HEK293 (cell line): ENCODE results near the gene ERLEC1.

ENCODE experiments used
- CTCF ChIA-PET: fragments of 350-600 bp; formaldehyde crosslinking; extraction: SDS; loops from one replicate; lab custom pipeline; 2021; ENCODE audit warnings: antibody characterized with exemption; lab: Yijun Ruan, JAX
- POLR2A ChIA-PET: fragments of 300-600 bp; formaldehyde crosslinking; extraction: SDS; loops from one replicate; lab custom pipeline; 2020; ENCODE audit warnings: antibody characterized with exemption, inconsistent platforms; lab: Yijun Ruan, JAX
- H3K27ac ChIP-seq: fragments of 200-500 bp; sonication (Bioruptor generic); 2 replicates; pipeline ENCODE4 v1.5.1; 2014; ENCODE audit warnings: low read depth, low read length, control low read depth, inconsistent platforms; ENCODE audit errors: extremely low read depth
- H3K36me3 ChIP-seq, 2 experiments: fragments of 200-500 bp in 1 of 2; sonication (Bioruptor generic) in 1 of 2; 1 replicate in 1 of 2; 2 replicates in 1 of 2; pipeline ENCODE4 v1.5.1; 2014 to 2017; ENCODE audit warnings: inconsistent platforms in 2 of 2, low read length in 2 of 2; ENCODE audit not compliant: control insufficient read depth in 2 of 2, insufficient read depth in 1 of 2
- H3K4me1 ChIP-seq: fragments of 200-500 bp; sonication (Bioruptor generic); 2 replicates; pipeline ENCODE4 v1.5.1; 2014; ENCODE audit warnings: mild to moderate bottlenecking, low read length, inconsistent platforms; ENCODE audit not compliant: control insufficient read depth, insufficient read depth
- H3K4me3 ChIP-seq: 2 replicates; pipeline ENCODE4 v1.5.1; 2011; ENCODE audit warnings: low read depth, mild to moderate bottlenecking, control low read depth, low read length, moderate library complexity
- H3K9me3 ChIP-seq: fragments of 200-500 bp; sonication (Bioruptor generic); 2 replicates; pipeline ENCODE4 v1.5.1; 2014; ENCODE audit warnings: low read depth, low read length, inconsistent platforms; ENCODE audit not compliant: control insufficient read depth, insufficient read depth
- EGR2 ChIP-seq: fragments of 450-650 bp; formaldehyde crosslinking; IDR thresholded peaks from 2 replicates; pipeline ENCODE4 v1.5.1; 2016; ENCODE audit warnings: low read depth, missing biosample characterization, missing genetic modification characterization
- SETDB1 ChIP-seq: IDR thresholded peaks from one replicate; pipeline ENCODE4 v1.6.1; 2017; ENCODE audit warnings: mild to moderate bottlenecking, low read length, moderate library complexity, mixed read lengths; ENCODE audit not compliant: insufficient read length
- ZBTB6 ChIP-seq: fragments of 450-650 bp; formaldehyde crosslinking; IDR thresholded peaks from 2 replicates; pipeline ENCODE4 v1.5.1; 2017; ENCODE audit warnings: missing biosample characterization, missing genetic modification characterization
- ZBTB7A ChIP-seq: fragments of 450-650 bp; formaldehyde crosslinking; IDR thresholded peaks from 2 replicates; pipeline ENCODE4 v1.5.1; 2016; ENCODE audit warnings: low read depth, missing biosample characterization, missing genetic modification characterization
- ZNF133 ChIP-seq: fragments of 450-650 bp; formaldehyde crosslinking; IDR thresholded peaks from 2 replicates; pipeline ENCODE4 v1.5.1; 2016; ENCODE audit warnings: missing biosample characterization, missing genetic modification characterization
- ZNF148 ChIP-seq: fragments of 450-650 bp; formaldehyde crosslinking; IDR thresholded peaks from 2 replicates; pipeline ENCODE4 v1.5.0; 2017; ENCODE audit warnings: missing biosample characterization, missing genetic modification characterization, borderline replicate concordance
- ZNF280D ChIP-seq: fragments of 450-650 bp; formaldehyde crosslinking; IDR thresholded peaks from 2 replicates; pipeline ENCODE4 v1.5.1; 2016; ENCODE audit warnings: missing biosample characterization, missing genetic modification characterization
- ZNF311 ChIP-seq: fragments of 450-650 bp; formaldehyde crosslinking; IDR thresholded peaks from 2 replicates; pipeline ENCODE4 v1.5.1; 2017; ENCODE audit warnings: missing biosample characterization, missing genetic modification characterization, borderline replicate concordance
- ZNF404 ChIP-seq: fragments of 450-650 bp; formaldehyde crosslinking; IDR thresholded peaks from 2 replicates; pipeline ENCODE4 v1.5.1; 2017; ENCODE audit warnings: missing biosample characterization, missing genetic modification characterization
- ZNF510 ChIP-seq: fragments of 450-650 bp; formaldehyde crosslinking; IDR thresholded peaks from 2 replicates; pipeline ENCODE4 v1.5.1; 2018; ENCODE audit warnings: mild to moderate bottlenecking, missing genetic modification characterization, missing biosample characterization; ENCODE audit not compliant: insufficient replicate concordance
- ZNF530 ChIP-seq: fragments of 450-650 bp; formaldehyde crosslinking; IDR thresholded peaks from 2 replicates; pipeline ENCODE4 v1.5.1; 2016; ENCODE audit warnings: low read depth, missing biosample characterization, missing genetic modification characterization
- ZNF571 ChIP-seq: fragments of 450-650 bp; formaldehyde crosslinking; IDR thresholded peaks from 2 replicates; pipeline ENCODE4 v1.5.0; 2017; ENCODE audit warnings: missing biosample characterization, missing genetic modification characterization
- ZNF585B ChIP-seq: fragments of 450-650 bp; formaldehyde crosslinking; IDR thresholded peaks from 2 replicates; pipeline ENCODE4 v1.5.1; 2016; ENCODE audit warnings: missing biosample characterization, missing genetic modification characterization
- ZNF623 ChIP-seq: fragments of 450-650 bp; formaldehyde crosslinking; IDR thresholded peaks from 2 replicates; pipeline ENCODE4 v1.5.1; 2016; ENCODE audit warnings: missing biosample characterization, missing genetic modification characterization
- ZNF626 ChIP-seq: fragments of 450-650 bp; sonication (Bioruptor Pico); formaldehyde crosslinking; IDR thresholded peaks from 2 replicates; pipeline ENCODE4 v1.5.1; 2018; ENCODE audit warnings: missing biosample characterization, missing genetic modification characterization, inconsistent platforms
- ZNF645 ChIP-seq: fragments of 450-650 bp; formaldehyde crosslinking; IDR thresholded peaks from 2 replicates; pipeline ENCODE4; 2016; ENCODE audit warnings: missing biosample characterization, missing genetic modification characterization
- ZNF785 ChIP-seq: fragments of 450-650 bp; formaldehyde crosslinking; IDR thresholded peaks from 2 replicates; pipeline ENCODE4 v1.5.1; 2016; ENCODE audit warnings: missing biosample characterization, missing genetic modification characterization

ERLEC1 gene

GRCh38 chr2:53826587-53827397, 39.9 kb downstream of the ERLEC1 start:
- TF ChIP-seq ZNF626 (no peak), ZBTB6 (tag by site-specific recombination) (no peak), EGR2 (tag by site-specific recombination) (no peak), ZBTB7A (tag by site-specific recombination) (no peak), ZNF623 (no peak), ZNF785 (no peak), ZNF148 (tag by site-specific recombination) (no peak), ZNF280D (tag by site-specific recombination) (no peak), ZNF404 (tag by site-specific recombination) (no peak), ZNF510 (tag by site-specific recombination) (no peak), ZNF585B (no peak), ZNF571 (tag by site-specific recombination) (no peak), SETDB1 (no peak), ZNF645 (tag by site-specific recombination) (no peak), ZNF133 (tag by site-specific recombination) (no peak), ZNF530 (tag by site-specific recombination) (no peak), ZNF311 (tag by site-specific recombination) (no peak)
- Histone ChIP-seq H3K4me1 (no peaks in the 10 kb centered on the region), H3K9me3 (no peaks in the 10 kb centered on the region), H3K36me3 (no peaks in the 10 kb centered on the region; a peak in 1 of 3 replicates), H3K4me3 (no peak overlapping the region), H3K27ac (no peak overlapping the region)
- ChIA-PET POLR2A (no interaction called here), CTCF (no interaction called here)
